Fibroblast of skin of abdomen (primary cell): ENCODE results near the gene TENT4A.

Experiments
- DNase-seq: peaks from one replicate; pipeline ENCODE4 v3.0.0-alpha.2; 2013

Gene TENT4A

DNA sequence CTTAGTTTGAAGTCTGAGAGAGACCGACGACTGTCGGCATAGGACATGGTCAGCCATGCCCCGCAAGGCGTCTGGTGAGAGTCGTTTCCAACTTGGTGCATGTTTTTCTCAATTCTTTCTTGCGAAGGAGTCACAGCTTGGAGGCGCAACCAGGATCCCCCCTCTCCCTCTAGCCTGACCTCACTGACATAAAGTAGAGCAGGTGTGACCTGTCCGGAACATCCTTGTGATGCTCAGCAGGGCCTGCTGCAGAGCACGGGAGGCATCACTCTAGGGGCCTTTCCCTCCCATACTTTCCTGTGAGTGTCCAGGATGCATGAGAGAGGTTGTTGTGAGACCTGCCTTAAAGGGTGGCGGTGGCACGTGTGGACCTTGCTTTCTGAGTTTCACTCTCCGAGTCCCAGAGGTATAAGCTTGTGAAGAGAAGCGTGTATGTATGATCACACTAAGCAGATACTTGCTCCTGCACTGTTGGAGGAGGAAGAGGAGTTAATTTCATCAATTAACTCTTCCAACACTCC lies 5.0 kb downstream of the TENT4A start:
- DNase-seq = no peak

DNA sequence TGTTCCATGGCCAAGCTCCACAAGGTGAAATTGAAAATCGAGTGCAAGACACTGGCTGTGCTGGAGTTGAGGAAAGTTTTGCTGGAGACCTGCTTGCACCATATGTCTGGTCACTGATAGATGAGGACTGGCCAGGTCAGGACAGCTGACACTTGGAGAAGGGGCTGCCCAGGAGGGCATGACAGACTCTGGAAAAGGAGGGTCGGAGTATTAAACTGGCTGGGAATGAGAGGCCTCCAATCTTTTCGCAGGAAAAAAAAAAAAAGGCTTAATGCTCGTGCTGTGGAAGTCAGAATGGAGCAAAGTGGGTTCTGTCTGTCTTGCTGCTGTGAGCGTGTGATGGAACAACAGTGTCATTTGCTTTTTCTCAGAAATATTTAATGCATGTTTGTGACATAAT lies 5.5 kb downstream of the TENT4A start:
- no peak for DNase-seq

DNA sequence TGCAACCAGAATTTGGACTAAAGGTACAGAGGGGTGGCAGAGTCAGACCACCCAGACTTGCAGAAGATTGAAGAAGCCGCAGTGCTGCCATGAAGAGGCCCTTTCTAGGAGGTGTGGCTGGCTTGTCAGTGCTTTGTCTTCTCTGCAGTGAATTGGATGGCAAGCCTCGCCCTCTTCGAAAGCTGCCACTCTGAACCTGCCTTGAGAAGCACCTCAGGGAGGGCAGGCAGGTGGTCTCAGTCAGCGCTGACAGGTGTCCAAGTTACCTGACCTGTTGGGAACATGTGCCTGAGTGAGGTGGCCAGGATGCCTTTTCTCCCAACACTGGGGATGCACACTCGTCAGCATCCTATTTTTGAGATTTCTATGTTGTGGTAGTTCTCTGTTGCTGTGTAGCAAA lies 6.2 kb downstream of the TENT4A start:
- no peak for DNase-seq

DNA sequence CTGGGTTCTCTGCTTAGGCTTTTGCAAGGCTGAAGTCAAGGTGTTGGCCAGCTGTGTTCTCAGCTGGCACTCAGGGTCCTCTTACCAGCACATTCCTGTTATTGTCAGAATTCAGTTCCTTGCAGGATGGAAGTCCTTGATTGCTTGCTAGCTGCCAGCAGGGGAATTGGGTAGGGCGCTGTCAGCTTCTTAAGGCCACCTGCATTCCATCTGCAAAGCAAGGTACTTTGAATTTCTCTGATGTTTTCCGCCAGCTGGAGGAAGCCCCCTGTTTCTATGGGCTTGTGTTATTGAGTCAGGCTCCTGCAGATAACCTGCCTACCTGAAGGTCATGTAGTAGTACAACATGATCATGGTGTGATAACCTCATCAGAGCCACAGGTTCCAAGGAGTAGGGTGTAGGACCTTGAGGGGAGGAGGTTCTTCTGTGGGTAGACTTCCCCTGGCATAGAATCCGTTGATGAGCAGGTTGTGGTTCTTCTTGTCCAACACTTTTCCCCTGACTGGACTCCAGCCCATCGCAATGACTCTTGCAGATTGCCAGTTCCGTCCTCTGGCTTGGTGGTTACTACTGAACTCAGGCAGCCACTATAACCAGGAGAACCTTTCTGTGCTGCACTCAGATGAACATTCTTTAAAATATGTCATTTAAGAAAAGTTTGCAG lies 6.8 kb downstream of the TENT4A start:
- no peak for DNase-seq

DNA sequence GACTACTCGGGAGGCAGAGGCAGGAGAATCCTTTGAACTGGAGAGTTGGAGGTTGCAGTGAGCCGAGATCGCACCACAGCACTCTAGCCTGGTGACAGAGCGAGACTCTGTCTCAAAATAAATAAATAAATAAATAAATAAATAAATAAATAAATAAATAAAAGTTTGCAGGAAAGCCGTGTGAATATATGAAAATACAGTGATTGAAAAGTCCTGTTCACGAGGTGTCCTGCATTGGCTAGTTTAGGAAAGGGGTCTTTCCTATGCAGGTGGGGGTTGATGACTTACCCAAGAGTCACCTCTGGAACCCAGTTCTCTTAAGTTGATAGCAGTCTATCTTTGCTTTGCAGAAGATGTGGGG lies 7.3 kb downstream of the TENT4A start:
- DNase-seq = no peak

DNA sequence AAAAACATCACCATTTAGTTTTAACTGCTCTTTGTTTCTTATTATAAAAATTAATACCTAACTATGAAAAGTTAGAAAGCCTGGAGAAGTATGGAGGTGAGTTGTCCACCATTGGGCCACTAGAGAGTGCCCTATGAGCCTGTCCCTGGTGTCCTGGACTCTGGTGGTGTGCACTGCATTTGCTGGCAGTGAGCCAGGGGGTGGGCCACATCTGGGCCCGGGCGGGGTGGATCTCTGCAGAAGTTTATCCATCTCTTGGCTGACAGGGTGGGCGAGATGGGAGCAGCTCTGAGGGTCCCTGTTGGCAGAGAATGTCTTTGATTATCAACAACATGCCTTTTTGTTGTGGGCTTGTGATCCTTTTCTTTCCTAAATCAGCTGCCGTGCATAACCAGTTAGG lies 8.2 kb downstream of the TENT4A start:
- DNase-seq = no peak

DNA sequence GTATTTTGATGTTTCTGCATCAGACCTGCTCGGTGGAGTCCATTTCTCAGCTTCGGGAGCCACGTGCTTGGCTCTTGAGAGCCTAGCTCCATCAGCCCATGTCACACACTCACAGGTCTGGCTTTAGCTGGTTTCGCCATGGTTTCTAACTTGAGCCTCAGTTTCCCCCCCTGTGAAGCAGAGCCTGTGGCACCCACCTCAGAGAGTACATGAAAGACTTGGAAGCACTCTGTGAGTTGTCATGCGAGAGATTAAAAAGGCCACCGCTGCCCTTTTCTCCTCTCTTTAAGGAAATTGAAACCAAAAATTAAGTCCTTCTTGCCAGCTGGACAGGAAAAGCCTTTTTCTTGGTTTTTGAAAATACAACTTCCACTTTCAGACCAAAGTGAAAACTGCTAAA lies 8.8 kb downstream of the TENT4A start:
- no peak for DNase-seq

DNA sequence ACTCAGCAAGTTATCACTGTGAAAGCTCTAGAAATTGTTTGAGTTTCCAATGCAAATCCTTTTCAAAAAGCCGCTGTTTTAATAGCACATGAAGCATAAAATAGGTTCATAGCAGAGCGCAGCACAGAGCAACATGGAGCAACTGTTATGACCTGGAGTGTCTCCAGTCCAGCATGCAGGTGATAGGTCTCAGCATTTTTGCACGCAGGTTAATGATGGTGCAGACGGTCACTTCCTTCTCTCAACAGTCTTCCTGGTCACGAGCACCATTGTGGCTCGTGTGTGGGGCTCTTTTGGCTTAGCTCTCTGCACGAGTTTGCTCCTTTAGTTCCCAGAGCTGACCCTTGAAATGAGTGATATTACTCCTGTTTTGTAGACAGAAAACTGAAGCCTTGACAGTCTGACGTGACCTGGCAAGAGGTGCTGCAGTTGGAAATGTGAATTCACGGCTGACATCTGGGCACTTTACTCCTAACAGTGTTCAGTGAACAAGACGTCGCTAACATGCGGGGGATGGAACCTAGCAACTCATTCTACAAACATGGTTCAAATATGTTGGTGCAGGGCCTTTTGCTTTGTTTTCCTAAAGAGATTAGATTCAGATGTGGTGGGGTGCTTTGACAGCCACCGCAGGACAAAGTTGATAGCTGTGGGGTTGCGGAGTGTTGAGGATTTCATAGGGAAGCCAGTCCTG lies 10.0 kb downstream of the TENT4A start:
- DNase-seq = peak; percentile 20

DNA sequence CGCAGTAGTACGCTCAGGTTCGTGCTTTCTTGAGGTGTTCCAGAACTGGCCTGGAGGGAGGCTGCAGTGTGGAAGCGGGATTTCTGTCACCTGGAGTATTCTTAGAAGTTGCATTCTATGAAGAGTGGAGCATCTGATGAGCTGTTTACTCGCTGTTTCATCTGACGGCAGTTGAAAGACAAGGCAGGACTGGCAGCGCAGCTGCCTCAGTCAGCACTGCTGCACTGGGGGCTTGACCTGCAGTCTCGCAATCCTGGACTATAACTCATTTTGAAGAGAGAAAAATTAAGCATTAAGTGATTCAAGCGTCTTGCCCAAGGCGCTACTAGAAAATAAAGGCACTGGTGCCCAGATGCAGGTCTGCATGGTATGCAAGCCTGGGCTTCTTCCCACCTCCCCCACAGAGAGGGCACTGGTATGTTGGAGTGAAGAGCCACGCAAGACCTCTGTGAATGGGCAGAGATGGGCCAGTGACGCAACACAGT lies 10.6 kb downstream of the TENT4A start:
- DNase-seq = no peak

DNA sequence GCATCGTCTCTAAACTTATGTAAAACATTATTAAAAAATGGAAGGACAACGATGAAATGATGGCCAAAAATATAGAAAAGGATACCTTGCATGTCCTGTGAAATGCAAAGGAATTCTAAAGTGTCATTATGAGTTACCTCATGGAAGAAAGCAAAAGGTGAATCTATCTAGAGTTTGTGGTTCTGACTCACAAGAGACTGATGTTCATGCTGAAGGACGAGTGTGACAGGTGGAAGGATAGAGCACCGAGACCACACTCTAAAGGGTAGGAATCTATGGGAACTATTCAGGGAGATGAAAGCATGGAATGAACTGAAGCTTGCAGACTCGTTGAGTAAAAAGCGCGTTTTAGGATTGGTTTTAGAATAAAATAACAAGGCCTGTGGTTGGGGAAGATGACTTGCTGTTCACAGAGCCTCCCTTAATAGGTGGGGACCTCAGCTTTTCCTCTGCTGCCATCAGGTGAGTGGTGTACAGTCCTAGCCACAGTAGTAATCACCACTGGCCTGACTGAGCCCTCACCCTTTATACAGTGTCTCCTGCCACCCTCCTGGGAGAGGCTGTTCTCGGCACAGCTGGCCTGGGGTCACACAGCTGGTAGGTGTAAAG lies 11.2 kb downstream of the TENT4A start:
- DNase-seq = no peak

DNA sequence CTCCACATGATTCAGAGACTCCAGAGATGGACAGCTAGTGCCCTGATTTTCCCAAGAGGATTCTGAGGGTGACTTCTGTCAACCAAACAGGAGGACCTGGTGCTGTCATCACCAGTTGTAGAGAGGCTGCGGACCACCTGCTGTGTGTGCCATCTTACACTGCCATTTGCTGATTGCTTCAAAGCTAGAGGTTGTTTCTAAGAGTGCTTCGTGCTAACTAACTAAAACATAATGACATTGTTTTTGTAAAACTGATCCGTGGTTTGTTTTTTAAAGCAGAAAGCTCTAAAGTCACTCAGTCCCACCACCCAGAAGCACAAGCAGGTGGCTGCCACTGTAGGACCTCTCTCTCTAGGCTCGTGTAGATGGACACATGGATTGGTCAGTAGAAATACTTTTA lies 12.2 kb downstream of the TENT4A start:
- no peak for DNase-seq

DNA sequence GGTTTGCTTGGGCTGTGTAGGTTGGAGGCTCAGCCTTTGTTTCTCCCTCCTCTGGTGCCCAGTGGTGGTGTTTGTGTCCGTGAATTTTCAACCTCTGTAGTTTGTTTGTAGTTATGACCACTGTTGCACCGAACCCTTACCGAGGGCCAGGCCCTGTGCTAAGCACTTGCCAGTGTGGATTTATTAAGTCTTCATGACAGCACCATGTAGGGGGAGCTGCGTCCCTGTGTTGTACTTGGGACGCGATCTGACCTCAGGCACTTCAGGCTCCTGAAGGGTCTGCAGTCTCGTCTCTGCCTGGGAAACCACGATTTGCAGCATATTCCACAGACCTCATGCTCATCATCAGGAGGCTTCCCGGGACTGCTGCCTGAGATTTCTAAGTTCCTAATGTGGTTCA lies 12.8 kb downstream of the TENT4A start:
- DNase-seq = no peak

DNA sequence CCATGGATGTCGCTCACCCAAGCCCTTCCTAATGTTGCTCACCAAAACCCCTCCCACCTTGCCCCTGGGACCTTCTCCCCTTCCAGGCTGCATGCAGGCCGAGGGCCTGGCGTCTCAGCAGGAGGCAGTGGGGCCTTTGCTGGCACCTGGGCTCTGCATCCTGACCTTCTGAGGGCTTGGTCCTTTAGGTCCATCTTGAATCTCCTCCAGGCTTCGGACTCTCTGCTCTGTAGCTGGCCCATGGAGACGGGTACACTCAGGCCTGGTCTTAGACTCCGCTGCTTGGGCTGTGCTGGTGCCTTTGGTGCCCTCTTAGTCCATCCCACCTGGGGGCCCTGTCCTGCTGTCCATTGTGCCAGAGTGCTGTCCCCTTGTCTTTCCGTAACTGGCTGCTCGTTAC lies 14.0 kb downstream of the TENT4A start:
- no peak for DNase-seq

DNA sequence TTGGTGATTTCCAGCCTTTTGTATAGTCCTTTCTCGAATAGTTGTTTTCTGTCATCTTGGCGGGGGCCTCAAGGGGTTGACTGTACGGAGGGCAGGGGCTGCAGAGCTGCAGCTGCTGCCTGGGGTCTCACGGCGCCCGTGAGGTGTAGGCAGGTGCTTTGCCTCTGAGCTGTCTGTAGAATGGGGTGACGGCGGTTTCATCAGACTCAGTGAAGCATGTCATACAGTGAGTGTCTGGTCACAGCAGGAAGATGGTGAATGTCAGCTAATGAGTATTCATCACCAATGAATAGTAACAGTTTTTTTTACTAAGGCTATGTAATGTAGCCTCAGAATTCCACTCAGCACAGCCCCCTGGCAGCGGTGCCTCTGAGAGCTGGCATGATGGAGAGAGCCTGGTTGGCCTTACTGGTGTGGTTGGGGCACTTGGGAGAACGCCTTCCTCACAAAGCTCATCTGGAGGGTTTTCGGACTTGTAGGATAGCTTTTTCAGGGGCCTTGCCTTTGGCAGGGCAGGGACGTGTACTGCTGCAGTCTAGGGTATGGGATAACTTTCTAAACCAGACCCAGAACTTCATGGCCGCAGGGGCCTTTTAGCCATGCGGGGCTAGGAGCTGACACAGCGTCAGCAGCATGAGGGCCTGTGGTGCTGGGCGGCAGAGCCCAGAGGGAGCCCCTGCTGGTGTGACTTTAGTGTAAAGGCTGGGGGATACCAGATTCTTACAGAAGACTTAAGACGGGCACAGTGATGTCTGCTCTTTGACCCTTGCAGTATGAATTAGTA lies 15.0 kb downstream of the TENT4A start:
- DNase-seq = no peak

DNA sequence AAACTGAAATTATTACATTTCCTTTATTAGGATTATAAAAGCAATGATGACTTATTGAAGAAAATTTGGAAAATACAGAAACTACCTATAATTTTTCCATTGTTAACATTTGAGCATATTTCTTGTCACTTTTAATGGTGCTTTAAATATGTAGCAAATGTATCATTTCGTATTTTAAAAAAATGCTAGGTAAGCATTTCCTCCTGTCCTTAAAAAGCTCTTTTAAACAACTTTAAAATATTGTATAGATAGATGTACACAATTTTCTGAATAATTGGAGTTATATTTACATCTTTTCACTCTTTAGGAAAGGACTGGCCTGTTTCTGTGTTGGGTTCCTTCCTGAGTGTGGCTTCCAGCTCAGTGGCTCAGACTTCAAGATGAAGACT lies 15.6 kb downstream of the TENT4A start:
- no peak for DNase-seq

DNA sequence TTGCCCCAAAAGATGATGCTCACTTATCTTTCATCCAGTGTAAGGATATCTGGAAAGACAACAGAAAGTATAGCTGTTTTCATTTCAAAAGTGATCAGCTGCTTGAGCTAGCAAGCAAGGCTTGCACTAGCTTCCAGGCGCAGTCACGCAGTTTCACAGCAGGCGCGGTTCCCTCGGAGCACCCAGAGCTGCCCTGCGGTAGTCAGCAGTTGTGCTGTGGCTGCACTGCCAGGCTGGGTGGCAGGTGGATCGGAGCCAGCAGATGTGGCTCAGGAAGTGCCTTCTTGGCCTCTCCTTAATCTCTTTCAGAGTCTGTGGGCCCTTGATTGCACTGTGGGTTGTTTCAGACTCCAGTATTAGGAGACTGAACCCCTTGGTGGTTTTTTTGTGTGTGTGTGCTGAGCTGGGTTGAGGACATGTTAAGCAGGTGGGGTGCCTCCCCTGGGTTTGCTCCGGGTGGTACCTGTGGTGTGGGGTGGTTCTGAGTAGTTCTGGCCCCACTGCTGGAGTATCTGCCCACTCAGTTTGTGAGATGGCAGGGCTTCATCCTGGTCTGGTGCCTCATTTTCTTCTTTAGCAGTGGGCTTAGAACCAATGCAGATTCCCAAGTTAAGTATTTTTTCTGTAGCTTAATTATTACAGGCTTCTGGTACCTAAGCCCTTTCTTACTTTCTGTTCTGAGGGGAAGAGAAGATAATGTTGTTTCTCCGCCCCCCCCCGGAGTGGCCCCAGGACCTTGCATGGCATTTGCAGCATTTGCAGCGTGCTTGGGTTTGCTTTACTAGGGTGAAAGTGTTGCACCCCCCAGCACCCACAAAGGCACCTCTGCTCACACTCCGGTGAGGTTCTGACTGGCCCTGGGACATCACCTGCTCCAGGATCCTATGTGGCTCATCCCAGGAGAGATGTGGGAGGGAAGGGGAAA lies 16.4 kb downstream of the TENT4A start:
- no peak for DNase-seq

DNA sequence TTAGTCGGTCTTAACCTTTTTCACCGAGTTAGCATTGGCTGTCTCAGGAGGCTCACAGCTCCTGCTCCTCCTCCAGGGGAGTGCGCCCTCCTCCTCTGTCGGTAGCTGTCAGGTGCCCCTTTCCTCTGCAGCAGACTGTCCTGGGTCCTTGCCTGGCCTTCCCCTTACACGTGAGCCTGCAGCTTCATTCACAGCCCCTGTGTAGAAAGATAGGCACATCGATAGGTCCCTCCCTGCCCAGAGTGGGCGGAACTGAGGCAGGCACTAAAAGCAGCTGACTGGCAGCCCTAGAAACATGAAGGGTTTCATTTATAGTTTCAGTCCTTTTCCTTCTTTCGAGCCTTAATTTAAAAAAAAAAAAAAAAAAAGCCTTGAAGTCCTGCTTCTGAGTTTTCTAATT lies 17.2 kb downstream of the TENT4A start:
- no peak for DNase-seq

DNA sequence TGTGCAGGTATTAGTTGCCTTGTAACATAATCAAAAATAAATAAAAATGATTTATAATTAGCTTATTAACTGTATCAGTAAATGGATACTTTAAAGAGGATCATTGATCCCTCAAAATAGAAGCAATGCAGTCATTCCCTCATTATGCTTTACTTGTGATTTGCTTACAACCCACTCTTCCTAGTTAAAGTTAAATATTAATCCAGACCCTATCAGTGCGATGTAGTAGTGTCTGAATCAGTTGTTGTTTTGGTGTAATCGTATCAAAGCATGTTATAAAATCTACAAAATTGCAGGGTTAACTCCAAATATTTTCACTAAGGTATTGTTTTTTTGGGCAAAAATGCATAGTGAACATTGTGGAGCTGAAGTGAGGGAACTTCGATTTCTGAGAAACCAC lies 17.6 kb downstream of the TENT4A start:
- no peak for DNase-seq

DNA sequence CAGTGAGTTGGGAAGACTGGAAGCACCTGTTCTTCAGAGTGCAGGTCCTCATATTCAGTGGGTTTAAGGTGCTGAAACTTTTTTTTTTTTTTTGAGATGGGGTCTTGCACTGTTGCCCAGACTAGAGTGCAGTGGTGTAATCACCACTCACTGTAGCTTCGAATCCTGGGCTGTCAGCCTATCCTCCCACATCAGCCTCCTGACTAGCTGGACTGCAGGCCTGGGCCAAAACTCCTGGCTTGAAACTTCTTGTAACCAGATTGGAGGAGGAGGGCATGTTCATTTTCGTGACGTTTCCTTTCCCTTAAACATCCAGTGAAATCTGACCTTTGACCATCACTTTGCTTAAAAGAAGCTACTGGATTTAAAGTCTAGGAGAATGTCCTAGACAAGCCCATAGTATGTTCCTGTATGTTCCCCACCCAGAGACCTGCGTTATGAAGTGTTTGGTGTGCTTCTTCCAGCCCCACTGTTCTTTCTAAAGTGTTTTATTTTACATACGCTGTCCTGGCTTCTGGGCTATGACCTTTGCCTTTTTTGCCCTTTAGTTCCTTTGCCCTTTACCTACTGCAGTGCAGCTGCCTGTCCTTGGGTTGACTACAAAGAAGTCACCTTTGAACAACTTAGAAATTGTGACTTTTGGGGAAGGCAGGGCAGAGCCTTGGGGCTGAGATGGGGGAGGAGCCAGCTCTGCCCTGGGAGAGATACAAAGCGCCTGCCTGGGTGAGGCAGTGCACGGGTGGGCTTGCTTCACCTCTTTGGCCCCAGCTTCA lies 18.4 kb downstream of the TENT4A start:
- DNase-seq = no peak

DNA sequence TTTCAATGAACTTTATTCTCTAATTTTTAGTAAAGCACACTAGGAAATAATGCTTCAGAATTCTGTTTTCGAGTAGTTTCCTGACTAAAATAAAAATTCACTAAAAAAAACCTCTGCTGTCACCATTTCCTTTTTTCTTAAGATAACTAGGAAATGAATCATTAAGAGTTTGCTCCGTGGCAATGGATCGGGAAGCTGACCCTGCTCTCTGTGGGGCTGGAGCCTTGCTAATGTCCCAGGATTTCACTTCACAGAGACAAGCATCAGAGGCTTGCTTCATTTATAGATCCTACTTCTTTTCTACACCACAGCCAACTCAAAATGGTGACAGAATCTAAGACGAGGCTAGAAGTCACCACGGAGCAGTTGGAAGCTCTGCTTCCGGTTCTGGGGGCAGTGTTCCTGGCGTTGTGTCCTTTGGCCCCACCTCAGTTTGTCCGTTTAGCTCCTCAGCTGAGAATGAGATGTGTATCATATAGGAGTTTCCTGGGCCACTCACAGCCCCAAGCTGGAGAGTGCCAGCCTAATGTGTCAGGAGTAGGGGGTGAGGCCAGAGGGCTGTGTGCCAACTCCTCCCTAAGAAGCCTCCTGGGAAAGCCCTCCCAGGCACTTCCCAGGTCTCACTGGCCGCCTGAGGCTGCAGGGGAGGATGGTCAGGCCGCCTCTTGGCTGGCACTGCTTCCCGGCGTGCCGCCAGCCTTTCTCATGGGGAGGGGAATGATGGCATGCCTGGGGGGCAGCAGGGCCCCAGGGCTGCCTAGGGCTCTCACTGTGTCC lies 19.6 kb downstream of the TENT4A start:
- DNase-seq = peak; percentile 68
